ENCODE data around the gene EPAS1.

- TF ChIP-seq POLR2A (IDR thresholded peaks at IDR 0.05; ENCODE audit: low read length): no peak
- no peak for TF ChIP-seq GATA1 (IDR thresholded peaks at IDR 0.05; ENCODE audit: low read depth, low read length)
Observed at GRCh38 chr2:46310446-46310845, 13.2 kb downstream of the EPAS1 start.

All from erythroblast (primary cell).